Measurements from ENCODE around the gene CHMP1B.

Gene CHMP1B

GRCh38 chr18:11859903-11860407 is 8.7 kb downstream of the CHMP1B start:
- Histone ChIP-seq H3K9ac (ENCODE audit: low read depth, low read length) (peak overlapping the region; percentile 44), H3K4me2 (ENCODE audit: low read length) (peak overlapping the region; percentile 5), H3K9me3 (replicated peaks; ENCODE audit: low read length) (no peaks in the 10 kb centered on the region), H3K4me3 (ENCODE audit: low read length) (no peak overlapping the region), H3K36me3 (ENCODE audit: insufficient read depth, low read length) (no peaks in the 10 kb centered on the region), H3K4me1 (ENCODE audit: control insufficient read depth, insufficient read depth, low read length) (peaks cover 47% of the 10 kb centered on the region), H3K27me3 (ENCODE audit: control insufficient read depth, insufficient read depth, low read length) (no peaks in the 10 kb centered on the region)

- H3K4me2 ChIP-seq (ENCODE audit: low read length), result no peak overlapping the region
- no peaks in the 10 kb centered on the region for H3K36me3 ChIP-seq (ENCODE audit: insufficient read depth, low read length)
- H3K27me3 ChIP-seq (ENCODE audit: control insufficient read depth, insufficient read depth, low read length), result no peaks in the 10 kb centered on the region
- no peaks in the 10 kb centered on the region for H3K9me3 ChIP-seq (replicated peaks; ENCODE audit: low read length)
- H3K9ac ChIP-seq (ENCODE audit: low read depth, low read length), result peak overlapping the region; percentile 44
- H3K4me1 ChIP-seq (ENCODE audit: control insufficient read depth, insufficient read depth, low read length), result peaks cover 47% of the 10 kb centered on the region
- no peak overlapping the region for H3K4me3 ChIP-seq (ENCODE audit: low read length)
Observed at GRCh38 chr18:11860594-11861450, 9.6 kb downstream of the CHMP1B start.

- Histone ChIP-seq H3K9ac (ENCODE audit: low read depth, low read length) (no peak overlapping the region), H3K27me3 (ENCODE audit: control insufficient read depth, insufficient read depth, low read length) (no peaks in the 10 kb centered on the region), H3K36me3 (ENCODE audit: insufficient read depth, low read length) (no peaks in the 10 kb centered on the region), H3K4me1 (ENCODE audit: control insufficient read depth, insufficient read depth, low read length) (peaks cover 37% of the 10 kb centered on the region), H3K4me2 (ENCODE audit: low read length) (no peak overlapping the region), H3K9me3 (replicated peaks; ENCODE audit: low read length) (no peaks in the 10 kb centered on the region), H3K4me3 (ENCODE audit: low read length) (no peak overlapping the region)
Observed at GRCh38 chr18:11861583-11862288, 10.5 kb downstream of the CHMP1B start.

- Histone ChIP-seq H3K4me1 (ENCODE audit: control insufficient read depth, insufficient read depth, low read length) (peaks cover 31% of the 10 kb centered on the region), H3K4me3 (ENCODE audit: low read length) (no peak overlapping the region), H3K9ac (ENCODE audit: low read depth, low read length) (no peak overlapping the region), H3K4me2 (ENCODE audit: low read length) (no peak overlapping the region), H3K36me3 (ENCODE audit: insufficient read depth, low read length) (no peaks in the 10 kb centered on the region), H3K27me3 (ENCODE audit: control insufficient read depth, insufficient read depth, low read length) (no peaks in the 10 kb centered on the region), H3K9me3 (replicated peaks; ENCODE audit: low read length) (no peaks in the 10 kb centered on the region)
Observed at GRCh38 chr18:11862468-11863137, 11.4 kb downstream of the CHMP1B start.

- Histone ChIP-seq H3K4me2 (ENCODE audit: low read length) (no peak overlapping the region), H3K4me1 (ENCODE audit: control insufficient read depth, insufficient read depth, low read length) (peaks cover 13% of the 10 kb centered on the region), H3K27me3 (ENCODE audit: control insufficient read depth, insufficient read depth, low read length) (no peaks in the 10 kb centered on the region), H3K9me3 (replicated peaks; ENCODE audit: low read length) (no peaks in the 10 kb centered on the region), H3K9ac (ENCODE audit: low read depth, low read length) (no peak overlapping the region), H3K4me3 (ENCODE audit: low read length) (no peak overlapping the region), H3K36me3 (ENCODE audit: insufficient read depth, low read length) (no peaks in the 10 kb centered on the region)
Observed at GRCh38 chr18:11864471-11864870, 13.3 kb downstream of the CHMP1B start.

- no peak overlapping the region for H3K4me2 ChIP-seq (ENCODE audit: low read length)
- H3K9me3 ChIP-seq (replicated peaks; ENCODE audit: low read length), result no peaks in the 10 kb centered on the region
- H3K4me1 ChIP-seq (ENCODE audit: control insufficient read depth, insufficient read depth, low read length), result peaks cover 7% of the 10 kb centered on the region
- no peak overlapping the region for H3K9ac ChIP-seq (ENCODE audit: low read depth, low read length)
- no peak overlapping the region for H3K4me3 ChIP-seq (ENCODE audit: low read length)
- no peaks in the 10 kb centered on the region for H3K36me3 ChIP-seq (ENCODE audit: insufficient read depth, low read length)
- no peaks in the 10 kb centered on the region for H3K27me3 ChIP-seq (ENCODE audit: control insufficient read depth, insufficient read depth, low read length)
Observed at GRCh38 chr18:11865071-11865470, 13.9 kb downstream of the CHMP1B start.

GRCh38 chr18:11866329-11866728 is 15.1 kb downstream of the CHMP1B start:
- no peaks in the 10 kb centered on the region for H3K4me1 ChIP-seq (ENCODE audit: control insufficient read depth, insufficient read depth, low read length)
- H3K36me3 ChIP-seq (ENCODE audit: insufficient read depth, low read length), result no peaks in the 10 kb centered on the region
- H3K4me2 ChIP-seq (ENCODE audit: low read length), result no peak overlapping the region
- no peak overlapping the region for H3K9ac ChIP-seq (ENCODE audit: low read depth, low read length)
- no peak overlapping the region for H3K4me3 ChIP-seq (ENCODE audit: low read length)
- no peaks in the 10 kb centered on the region for H3K27me3 ChIP-seq (ENCODE audit: control insufficient read depth, insufficient read depth, low read length)
- no peaks in the 10 kb centered on the region for H3K9me3 ChIP-seq (replicated peaks; ENCODE audit: low read length)

GRCh38 chr18:11866764-11867163 is 15.6 kb downstream of the CHMP1B start:
- H3K4me3 ChIP-seq (ENCODE audit: low read length), result no peak overlapping the region
- no peak overlapping the region for H3K9ac ChIP-seq (ENCODE audit: low read depth, low read length)
- no peaks in the 10 kb centered on the region for H3K36me3 ChIP-seq (ENCODE audit: insufficient read depth, low read length)

GRCh38 chr18:11868230-11868629 is 17.0 kb downstream of the CHMP1B start:
- H3K27me3 ChIP-seq (ENCODE audit: control insufficient read depth, insufficient read depth, low read length), result no peaks in the 10 kb centered on the region
- no peak overlapping the region for H3K4me2 ChIP-seq (ENCODE audit: low read length)
- no peaks in the 10 kb centered on the region for H3K4me1 ChIP-seq (ENCODE audit: control insufficient read depth, insufficient read depth, low read length)
- H3K4me3 ChIP-seq (ENCODE audit: low read length), result no peak overlapping the region
- no peak overlapping the region for H3K9ac ChIP-seq (ENCODE audit: low read depth, low read length)
- no peaks in the 10 kb centered on the region for H3K9me3 ChIP-seq (replicated peaks; ENCODE audit: low read length)
- no peaks in the 10 kb centered on the region for H3K36me3 ChIP-seq (ENCODE audit: insufficient read depth, low read length)

More at GRCh38 chr18:11866764-11867163, 15.6 kb downstream of the CHMP1B start:
- Histone ChIP-seq H3K4me1 (ENCODE audit: control insufficient read depth, insufficient read depth, low read length) (no peaks in the 10 kb centered on the region), H3K4me2 (ENCODE audit: low read length) (no peak overlapping the region), H3K27me3 (ENCODE audit: control insufficient read depth, insufficient read depth, low read length) (no peaks in the 10 kb centered on the region), H3K9me3 (replicated peaks; ENCODE audit: low read length) (no peaks in the 10 kb centered on the region)

GRCh38 chr18:11871501-11871900 is 20.3 kb downstream of the CHMP1B start:
- no peak overlapping the region for H3K4me3 ChIP-seq (ENCODE audit: low read length)
- H3K36me3 ChIP-seq (ENCODE audit: insufficient read depth, low read length), result no peaks in the 10 kb centered on the region
- H3K9me3 ChIP-seq (replicated peaks; ENCODE audit: low read length), result no peaks in the 10 kb centered on the region
- H3K4me1 ChIP-seq (ENCODE audit: control insufficient read depth, insufficient read depth, low read length), result no peaks in the 10 kb centered on the region
- H3K9ac ChIP-seq (ENCODE audit: low read depth, low read length), result no peak overlapping the region
- H3K27me3 ChIP-seq (ENCODE audit: control insufficient read depth, insufficient read depth, low read length), result no peaks in the 10 kb centered on the region
- H3K4me2 ChIP-seq (ENCODE audit: low read length), result no peak overlapping the region

- no peak overlapping the region for H3K9ac ChIP-seq (ENCODE audit: low read depth, low read length)
- H3K4me1 ChIP-seq (ENCODE audit: control insufficient read depth, insufficient read depth, low read length), result no peaks in the 10 kb centered on the region
- no peaks in the 10 kb centered on the region for H3K36me3 ChIP-seq (ENCODE audit: insufficient read depth, low read length)
- no peak overlapping the region for H3K4me3 ChIP-seq (ENCODE audit: low read length)
- H3K9me3 ChIP-seq (replicated peaks; ENCODE audit: low read length), result no peaks in the 10 kb centered on the region
- no peaks in the 10 kb centered on the region for H3K27me3 ChIP-seq (ENCODE audit: control insufficient read depth, insufficient read depth, low read length)
- no peak overlapping the region for H3K4me2 ChIP-seq (ENCODE audit: low read length)
Observed at GRCh38 chr18:11872479-11873136, 21.4 kb downstream of the CHMP1B start.
